ENCODE measurements around the gene PDXDC1. TPM values are rescaled to one million over a fixed set of nuclear protein-coding genes. Genes with fewer than 3 reads are reported as not detected.
"Not testable (repeated sequence)": the region's sequence is repeated elsewhere in the genome, so short reads cannot be mapped to it uniquely, and the experiment has no call there.

The PDXDC1 gene
- total RNA-seq, 1 donor from 2014 or later = 120 TPM

- H3K4me3 Mint-ChIP-seq (ENCODE audit: unreplicated experiment); DNase-seq (ENCODE audit: low spot score); H3K9me3 Mint-ChIP-seq (ENCODE audit: low read depth); H3K27me3 Mint-ChIP-seq (ENCODE audit: low read depth): not testable (repeated sequence)
- H3K36me3 Mint-ChIP-seq (ENCODE audit: low read depth) = peaks cover 59% of the 10 kb centered on the region
- H3K27ac Mint-ChIP-seq (ENCODE audit: unreplicated experiment) = peak overlapping the region; percentile 68
- peaks cover 37% of the 10 kb centered on the region for H3K4me1 Mint-ChIP-seq (ENCODE audit: low read depth)
Measured at GRCh38 chr16:15027051-15027450, 52.2 kb downstream of the PDXDC1 start.

GRCh38 chr16:15027503-15028344 is 52.9 kb downstream of the PDXDC1 start:
- not testable (repeated sequence) for H3K27me3 Mint-ChIP-seq (ENCODE audit: low read depth); DNase-seq (ENCODE audit: low spot score); H3K4me3 Mint-ChIP-seq (ENCODE audit: unreplicated experiment); H3K9me3 Mint-ChIP-seq (ENCODE audit: low read depth)
- peaks cover 34% of the 10 kb centered on the region for H3K4me1 Mint-ChIP-seq (ENCODE audit: low read depth)
- H3K27ac Mint-ChIP-seq (ENCODE audit: unreplicated experiment) = peak overlapping the region; percentile 72
- peaks cover 58% of the 10 kb centered on the region for H3K36me3 Mint-ChIP-seq (ENCODE audit: low read depth)

- not testable (repeated sequence) for H3K27me3 Mint-ChIP-seq (ENCODE audit: low read depth); H3K4me3 Mint-ChIP-seq (ENCODE audit: unreplicated experiment); DNase-seq (ENCODE audit: low spot score); H3K9me3 Mint-ChIP-seq (ENCODE audit: low read depth)
- Mint-ChIP-seq H3K36me3 (ENCODE audit: low read depth) (peaks cover 57% of the 10 kb centered on the region), H3K27ac (ENCODE audit: unreplicated experiment) (peak overlapping the region; percentile 68), H3K4me1 (ENCODE audit: low read depth) (peaks cover 31% of the 10 kb centered on the region)
Measured at GRCh38 chr16:15028345-15028715, 53.5 kb downstream of the PDXDC1 start.

- peaks cover 56% of the 10 kb centered on the region for H3K36me3 Mint-ChIP-seq (ENCODE audit: low read depth)
- H3K27me3 Mint-ChIP-seq (ENCODE audit: low read depth); H3K9me3 Mint-ChIP-seq (ENCODE audit: low read depth); DNase-seq (ENCODE audit: low spot score); H3K4me3 Mint-ChIP-seq (ENCODE audit: unreplicated experiment): not testable (repeated sequence)
- peaks cover 27% of the 10 kb centered on the region for H3K4me1 Mint-ChIP-seq (ENCODE audit: low read depth)
- H3K27ac Mint-ChIP-seq (ENCODE audit: unreplicated experiment) = peak overlapping the region; percentile 68
Measured at GRCh38 chr16:15028801-15029698, 54.2 kb downstream of the PDXDC1 start.

GRCh38 chr16:15029749-15030148 is 54.9 kb downstream of the PDXDC1 start:
- H3K9me3 Mint-ChIP-seq (ENCODE audit: low read depth); H3K4me3 Mint-ChIP-seq (ENCODE audit: unreplicated experiment); DNase-seq (ENCODE audit: low spot score); H3K27me3 Mint-ChIP-seq (ENCODE audit: low read depth): not testable (repeated sequence)
- Mint-ChIP-seq H3K4me1 (ENCODE audit: low read depth) (peaks cover 23% of the 10 kb centered on the region), H3K27ac (ENCODE audit: unreplicated experiment) (peak overlapping the region; percentile 55), H3K36me3 (ENCODE audit: low read depth) (peaks cover 53% of the 10 kb centered on the region)

- no peaks in the 10 kb centered on the region for H3K9me3 Mint-ChIP-seq (ENCODE audit: low read depth)
Measured at GRCh38 chr16:15031179-15031578, 56.4 kb downstream of the PDXDC1 start.

GRCh38 chr16:15031586-15031985 is 56.8 kb downstream of the PDXDC1 start:
- Mint-ChIP-seq H3K27ac (ENCODE audit: unreplicated experiment) (peak overlapping the region; percentile 45), H3K27me3 (ENCODE audit: low read depth) (no peaks in the 10 kb centered on the region), H3K9me3 (ENCODE audit: low read depth) (no peaks in the 10 kb centered on the region), H3K4me1 (ENCODE audit: low read depth) (peaks cover 13% of the 10 kb centered on the region), H3K4me3 (ENCODE audit: unreplicated experiment) (no peak overlapping the region), H3K36me3 (ENCODE audit: low read depth) (peaks cover 50% of the 10 kb centered on the region)
- DNase-seq (ENCODE audit: low spot score) = no peak
- no peak for TF ChIP-seq CTCF (IDR thresholded peaks at IDR 0.05)

More at GRCh38 chr16:15031179-15031578, 56.4 kb downstream of the PDXDC1 start:
- peaks cover 13% of the 10 kb centered on the region for H3K4me1 Mint-ChIP-seq (ENCODE audit: low read depth)
- TF ChIP-seq CTCF (IDR thresholded peaks at IDR 0.05) = no peak
- H3K36me3 Mint-ChIP-seq (ENCODE audit: low read depth) = peaks cover 51% of the 10 kb centered on the region
- no peak overlapping the region for H3K4me3 Mint-ChIP-seq (ENCODE audit: unreplicated experiment)
- H3K27me3 Mint-ChIP-seq (ENCODE audit: low read depth) = no peaks in the 10 kb centered on the region
- peak overlapping the region; percentile 45 for H3K27ac Mint-ChIP-seq (ENCODE audit: unreplicated experiment)
- DNase-seq (ENCODE audit: low spot score) = no peak

All from chondrocyte (in vitro differentiated cells).